ENCODE results near the gene IRF2BP1. TPM values are rescaled to one million over a fixed set of nuclear protein-coding genes. Genes with fewer than 3 reads are reported as not detected.

The IRF2BP1 gene
- total RNA-seq, 1 donor from 2014 or later = 29.4 TPM

DNA sequence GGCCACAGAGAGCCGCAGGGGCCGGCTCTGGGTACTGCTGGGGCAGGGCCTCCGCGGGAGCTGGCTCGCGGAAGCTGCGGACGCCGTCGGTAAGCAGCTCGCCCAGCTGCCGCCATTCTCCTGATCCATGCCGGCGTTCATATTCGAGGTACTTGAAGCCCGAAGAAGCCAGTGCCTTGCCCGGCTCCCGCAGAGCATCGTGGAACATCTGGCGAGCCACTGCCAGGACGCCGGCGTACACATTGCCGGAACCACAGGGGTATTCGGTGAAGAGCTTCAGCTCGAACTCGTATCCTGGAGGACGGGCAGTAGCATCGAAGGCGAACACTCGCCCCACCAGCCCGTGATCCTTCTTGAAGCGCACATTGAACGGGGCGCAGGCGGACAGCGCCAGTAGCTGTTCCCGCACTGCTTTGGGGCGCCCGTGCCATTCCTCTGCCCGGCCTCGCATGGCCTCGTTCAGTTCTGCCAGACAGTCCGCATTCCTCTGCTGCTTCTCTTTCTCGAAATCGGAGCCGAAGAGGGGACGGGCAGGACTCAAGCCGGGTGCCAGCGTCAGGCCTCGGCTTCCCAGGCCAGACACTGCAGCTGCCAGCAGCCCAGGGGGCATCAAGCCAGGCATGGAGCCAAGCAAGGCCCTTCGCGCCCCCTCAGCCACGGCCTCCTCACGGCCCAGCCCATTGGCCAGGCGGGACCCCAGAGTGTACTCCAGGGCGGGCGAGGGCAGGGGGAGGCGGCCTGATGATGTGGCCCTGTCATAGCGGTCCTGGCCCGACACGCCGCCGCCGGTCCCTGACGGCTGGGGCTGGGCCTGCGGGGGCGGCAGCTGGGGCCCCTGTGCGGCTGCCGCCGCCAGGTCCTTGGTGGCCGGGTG is 1.0 kb downstream of the IRF2BP1 start:
- Mint-ChIP-seq H3K36me3 (ENCODE audit: unreplicated experiment) (peaks cover 5% of the 10 kb centered on the region), H3K4me3 (ENCODE audit: unreplicated experiment) (peak overlapping the region; percentile 57), H3K4me1 (ENCODE audit: unreplicated experiment) (peaks cover 22% of the 10 kb centered on the region), H3K27me3 (ENCODE audit: unreplicated experiment) (no peaks in the 10 kb centered on the region), H3K27ac (ENCODE audit: unreplicated experiment) (no peak overlapping the region), H3K9me3 (ENCODE audit: unreplicated experiment) (no peaks in the 10 kb centered on the region)
- DNase-seq (ENCODE audit: extremely low spot score, unreplicated experiment) = no peak
- TF ChIP-seq, protein P1, sequence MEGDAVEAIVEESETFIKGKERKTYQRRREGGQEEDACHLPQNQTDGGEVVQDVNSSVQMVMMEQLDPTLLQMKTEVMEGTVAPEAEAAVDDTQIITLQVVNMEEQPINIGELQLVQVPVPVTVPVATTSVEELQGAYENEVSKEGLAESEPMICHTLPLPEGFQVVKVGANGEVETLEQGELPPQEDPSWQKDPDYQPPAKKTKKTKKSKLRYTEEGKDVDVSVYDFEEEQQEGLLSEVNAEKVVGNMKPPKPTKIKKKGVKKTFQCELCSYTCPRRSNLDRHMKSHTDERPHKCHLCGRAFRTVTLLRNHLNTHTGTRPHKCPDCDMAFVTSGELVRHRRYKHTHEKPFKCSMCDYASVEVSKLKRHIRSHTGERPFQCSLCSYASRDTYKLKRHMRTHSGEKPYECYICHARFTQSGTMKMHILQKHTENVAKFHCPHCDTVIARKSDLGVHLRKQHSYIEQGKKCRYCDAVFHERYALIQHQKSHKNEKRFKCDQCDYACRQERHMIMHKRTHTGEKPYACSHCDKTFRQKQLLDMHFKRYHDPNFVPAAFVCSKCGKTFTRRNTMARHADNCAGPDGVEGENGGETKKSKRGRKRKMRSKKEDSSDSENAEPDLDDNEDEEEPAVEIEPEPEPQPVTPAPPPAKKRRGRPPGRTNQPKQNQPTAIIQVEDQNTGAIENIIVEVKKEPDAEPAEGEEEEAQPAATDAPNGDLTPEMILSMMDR (IDR thresholded peaks at IDR 0.05) = no peak

DNA sequence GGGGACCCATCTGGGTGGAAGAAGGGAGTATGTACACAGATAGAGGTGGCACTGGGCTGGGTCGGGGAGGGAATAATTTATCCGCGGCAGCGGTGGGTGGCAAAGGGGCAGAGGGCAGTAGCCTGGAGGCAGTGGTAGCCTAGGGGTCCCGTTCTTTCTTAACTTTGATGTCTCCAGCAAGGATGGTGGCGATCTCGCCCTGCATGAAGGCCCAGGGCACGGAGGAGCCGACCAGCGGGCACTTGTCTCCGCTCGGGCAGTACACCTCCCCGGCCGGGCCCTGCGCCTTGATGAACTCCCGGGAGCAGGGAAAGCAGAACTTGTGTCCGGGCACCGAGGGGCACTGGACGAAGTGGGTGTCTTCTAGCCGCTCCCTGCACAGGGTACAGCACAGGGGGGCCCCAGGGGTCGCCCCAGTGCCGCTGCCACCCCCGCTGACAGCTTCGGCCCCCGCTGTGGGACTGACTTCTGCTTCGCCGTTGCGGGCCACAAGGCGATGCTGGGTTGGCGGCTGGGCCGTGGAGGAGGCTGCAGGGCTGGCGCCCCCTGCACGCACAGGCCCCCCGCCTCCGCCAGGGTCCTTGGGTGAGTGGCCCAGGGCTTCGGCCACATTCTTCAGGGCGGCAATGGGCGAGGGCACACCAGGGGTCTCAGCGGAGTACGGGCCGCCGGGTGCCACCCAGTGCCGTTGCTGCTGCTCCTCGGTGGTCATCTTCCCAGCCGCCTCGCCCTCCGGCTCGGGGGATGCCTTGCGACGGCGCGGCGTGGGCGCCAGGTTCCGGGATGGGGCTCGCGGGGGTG is 1.9 kb downstream of the IRF2BP1 start:
- no peak for DNase-seq (ENCODE audit: extremely low spot score, unreplicated experiment)
- H3K27me3 Mint-ChIP-seq (ENCODE audit: unreplicated experiment) = no peaks in the 10 kb centered on the region
- H3K4me1 Mint-ChIP-seq (ENCODE audit: unreplicated experiment) = peaks cover 22% of the 10 kb centered on the region
- no peak overlapping the region for H3K27ac Mint-ChIP-seq (ENCODE audit: unreplicated experiment)
- peaks cover 5% of the 10 kb centered on the region for H3K36me3 Mint-ChIP-seq (ENCODE audit: unreplicated experiment)
- peak overlapping the region; percentile 69 for H3K4me3 Mint-ChIP-seq (ENCODE audit: unreplicated experiment)
- no peaks in the 10 kb centered on the region for H3K9me3 Mint-ChIP-seq (ENCODE audit: unreplicated experiment)
- TF ChIP-seq, protein P1 (IDR thresholded peaks at IDR 0.05) = no peak

DNA sequence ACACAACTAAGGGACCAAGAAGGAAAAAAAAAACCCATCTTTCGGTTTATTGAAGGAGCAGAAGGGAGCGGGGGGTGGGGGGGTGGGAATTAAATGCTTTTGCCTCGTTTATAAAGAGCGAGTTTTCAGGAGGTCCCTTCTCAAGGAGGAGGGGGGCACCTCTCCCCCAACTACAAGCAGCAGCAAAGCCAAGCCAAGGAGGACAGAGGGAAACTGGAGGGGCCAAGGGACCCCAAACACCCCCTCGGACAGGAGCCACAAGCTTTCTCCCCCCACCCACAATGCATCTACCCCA is 2.4 kb downstream of the IRF2BP1 start:
- Mint-ChIP-seq H3K27ac (ENCODE audit: unreplicated experiment) (peak overlapping the region; percentile 57), H3K4me1 (ENCODE audit: unreplicated experiment) (peaks cover 25% of the 10 kb centered on the region), H3K4me3 (ENCODE audit: unreplicated experiment) (peak overlapping the region; percentile 69), H3K27me3 (ENCODE audit: unreplicated experiment) (no peaks in the 10 kb centered on the region), H3K36me3 (ENCODE audit: unreplicated experiment) (peaks cover 5% of the 10 kb centered on the region), H3K9me3 (ENCODE audit: unreplicated experiment) (no peaks in the 10 kb centered on the region)
- DNase-seq (ENCODE audit: extremely low spot score, unreplicated experiment) = no peak
- TF ChIP-seq, protein P1 (IDR thresholded peaks at IDR 0.05) = peak; percentile 32

DNA sequence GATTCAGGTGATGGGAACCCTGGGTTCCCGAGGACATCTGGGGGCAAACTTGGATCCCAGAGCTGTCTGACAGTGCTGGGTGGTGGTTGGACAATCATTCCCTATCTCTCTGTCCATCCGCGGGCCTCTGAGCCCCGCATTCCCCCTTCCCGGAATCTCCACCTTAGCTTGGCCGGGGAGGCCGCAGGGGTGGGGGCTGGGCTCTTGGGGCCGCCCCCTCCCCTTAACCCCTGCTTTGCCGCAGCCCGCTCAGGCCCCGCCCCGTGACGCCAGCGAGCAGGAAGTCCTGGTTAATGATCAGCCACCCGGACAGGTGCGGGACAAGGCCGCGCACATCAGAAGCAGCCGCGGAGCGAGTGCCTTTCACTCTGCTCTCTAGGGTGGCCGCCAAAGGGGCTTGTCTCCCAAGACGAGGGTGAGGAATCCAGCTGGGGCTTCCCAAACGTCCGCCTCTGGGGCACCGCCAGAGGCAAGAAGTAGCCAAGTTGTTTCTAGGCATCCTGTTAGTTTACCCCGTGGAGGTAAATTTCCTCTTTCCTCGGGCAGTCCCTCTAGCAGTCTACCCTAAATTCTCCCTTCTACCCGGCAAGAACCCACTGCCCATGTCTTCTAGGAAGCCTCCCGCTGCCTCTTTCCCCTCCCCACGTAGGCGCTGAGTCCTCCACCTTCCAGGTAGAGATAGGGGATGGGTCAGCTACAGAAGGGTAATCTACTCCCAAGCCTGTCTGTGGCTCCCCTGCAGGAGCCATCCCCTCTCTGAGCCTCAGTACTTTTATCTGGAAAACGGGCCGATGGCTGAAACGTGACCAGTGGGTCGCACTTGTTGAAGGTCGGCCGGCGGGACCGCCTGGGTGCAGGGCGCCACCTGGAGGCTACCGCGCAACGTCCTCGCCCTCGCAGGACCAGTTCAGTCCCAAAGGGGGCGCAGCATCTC is 3.0 kb downstream of the IRF2BP1 start:
- Mint-ChIP-seq H3K36me3 (ENCODE audit: unreplicated experiment) (peaks cover 5% of the 10 kb centered on the region), H3K4me3 (ENCODE audit: unreplicated experiment) (peak overlapping the region; percentile 69), H3K9me3 (ENCODE audit: unreplicated experiment) (no peaks in the 10 kb centered on the region), H3K27ac (ENCODE audit: unreplicated experiment) (peak overlapping the region; percentile 57), H3K27me3 (ENCODE audit: unreplicated experiment) (no peaks in the 10 kb centered on the region), H3K4me1 (ENCODE audit: unreplicated experiment) (peaks cover 27% of the 10 kb centered on the region)
- peak; percentile 94 for DNase-seq (ENCODE audit: extremely low spot score, unreplicated experiment)
- TF ChIP-seq, protein P1 (IDR thresholded peaks at IDR 0.05) = peak; percentile 96

Measured in osteocyte (in vitro differentiated cells).